GM23248 (cell line): ENCODE measurements around the gene EDN3. TPM values are rescaled to one million over a fixed set of nuclear protein-coding genes. Genes with fewer than 3 reads are reported as not detected.

ENCODE experiments used
- DNase-seq: peaks from one replicate; pipeline ENCODE4 v3.0.0-alpha.2; 2015
- H2AFZ ChIP-seq: fragments of 200-600 bp; sonication (generic); 2 replicates; pipeline ENCODE4 v1.6.1; 2016; ENCODE audit warnings: antibody characterized with exemption
- H3F3A ChIP-seq: fragments of 200-600 bp; sonication (generic); 2 replicates; pipeline ENCODE4 v1.6.1; 2016; ENCODE audit warnings: mild to moderate bottlenecking, antibody characterized with exemption, mixed run types; ENCODE audit not compliant: insufficient read depth
- H3K27ac ChIP-seq: fragments of 200-600 bp; sonication (generic); 2 replicates; pipeline ENCODE4 v1.5.1; 2016; ENCODE audit warnings: mild to moderate bottlenecking
- H3K27me3 ChIP-seq: fragments of 200-600 bp; sonication (generic); replicated peaks from 2 replicates; pipeline ENCODE4 v1.6.1; 2016; ENCODE audit warnings: mild to moderate bottlenecking; ENCODE audit not compliant: insufficient read depth
- H3K36me3 ChIP-seq: fragments of 200-600 bp; sonication (generic); 2 replicates; pipeline ENCODE4 v1.6.1; 2016; ENCODE audit warnings: low read depth, mild to moderate bottlenecking
- H3K4me1 ChIP-seq: fragments of 200-600 bp; sonication (generic); 2 replicates; pipeline ENCODE4 v1.6.1; 2016; ENCODE audit warnings: mild to moderate bottlenecking; ENCODE audit not compliant: insufficient read depth
- H3K4me2 ChIP-seq: fragments of 200-600 bp; sonication (generic); one replicate; pipeline ENCODE4 v1.6.1; 2016; ENCODE audit warnings: mild to moderate bottlenecking; ENCODE audit not compliant: unreplicated experiment
- H3K4me3 ChIP-seq: fragments of 200-600 bp; sonication (generic); 2 replicates; pipeline ENCODE4 v1.5.1; 2016; ENCODE audit warnings: mild to moderate bottlenecking
- H3K79me2 ChIP-seq: fragments of 200-600 bp; sonication (generic); 2 replicates; pipeline ENCODE4 v1.6.1; 2016; ENCODE audit warnings: mild to moderate bottlenecking; ENCODE audit not compliant: insufficient read depth
- H3K9ac ChIP-seq: fragments of 200-600 bp; sonication (generic); 2 replicates; pipeline ENCODE4 v1.6.1; 2016; ENCODE audit warnings: mild to moderate bottlenecking
- H3K9me2 ChIP-seq: fragments of 200-600 bp; sonication (generic); 2 replicates; pipeline ENCODE4 v1.6.1; 2016; ENCODE audit warnings: mixed run types, mild to moderate bottlenecking, moderate library complexity; ENCODE audit not compliant: insufficient read depth
- H3K9me3 ChIP-seq: fragments of 200-600 bp; sonication (generic); one replicate; pipeline ENCODE4 v1.6.1; 2017; ENCODE audit warnings: low read depth
- H4K20me1 ChIP-seq: fragments of 200-600 bp; sonication (generic); 2 replicates; pipeline ENCODE4 v1.6.0; 2016; ENCODE audit not compliant: insufficient read depth
- EZH2 ChIP-seq: fragments of 200-600 bp; sonication (generic); IDR thresholded peaks from 2 replicates; pipeline ENCODE4 v1.6.1; 2018; ENCODE audit warnings: antibody characterized with exemption, mild to moderate bottlenecking; ENCODE audit not compliant: insufficient read depth, poor library complexity, severe bottlenecking
- EZH2phosphoT487 ChIP-seq: fragments of 200-600 bp; sonication (generic); IDR thresholded peaks from 2 replicates; pipeline ENCODE4 v1.6.1; 2018; ENCODE audit warnings: antibody characterized with exemption, moderate library complexity, mild to moderate bottlenecking, low read depth; ENCODE audit not compliant: insufficient read depth
- WGBS, 2 experiments: methylation state at CpG; one replicate each; pipeline ENCODE4 v1.1.6; 2015 to 2017; ENCODE audit warnings: low lambda C conversion rate in 2 of 2, low coverage in 1 of 2; ENCODE audit errors: missing lambda C conversion rate in 2 of 2; 5-methylcytosine and 5-hydroxymethylcytosine counted together
- in situ Hi-C: fragments of 300-500 bp; cut with MboI; formaldehyde crosslinking; loops from 2 replicates; pipeline ENCODE4 v1.15.0; 2020
- polyA plus RNA-seq: library from polyadenylated mRNA; unstranded; fragments of >200 nt; fragmentation: Nextera tagmentation; extraction: Ambion mirVana; gene quantifications from 2 replicates; pipeline ENCODE4 v1.2.1, GENCODE V29; 2016
- total RNA-seq: library from RNA; depleted of rRNA; stranded (reverse); fragments of >200 nt; shearing (Covaris generic); gene quantifications from 2 replicates; pipeline ENCODE4 v1.2.3, GENCODE V29; 2014

Gene EDN3
- total and polyA plus RNA-seq, 2 experiments from 2014 or later = not detected

DNA sequence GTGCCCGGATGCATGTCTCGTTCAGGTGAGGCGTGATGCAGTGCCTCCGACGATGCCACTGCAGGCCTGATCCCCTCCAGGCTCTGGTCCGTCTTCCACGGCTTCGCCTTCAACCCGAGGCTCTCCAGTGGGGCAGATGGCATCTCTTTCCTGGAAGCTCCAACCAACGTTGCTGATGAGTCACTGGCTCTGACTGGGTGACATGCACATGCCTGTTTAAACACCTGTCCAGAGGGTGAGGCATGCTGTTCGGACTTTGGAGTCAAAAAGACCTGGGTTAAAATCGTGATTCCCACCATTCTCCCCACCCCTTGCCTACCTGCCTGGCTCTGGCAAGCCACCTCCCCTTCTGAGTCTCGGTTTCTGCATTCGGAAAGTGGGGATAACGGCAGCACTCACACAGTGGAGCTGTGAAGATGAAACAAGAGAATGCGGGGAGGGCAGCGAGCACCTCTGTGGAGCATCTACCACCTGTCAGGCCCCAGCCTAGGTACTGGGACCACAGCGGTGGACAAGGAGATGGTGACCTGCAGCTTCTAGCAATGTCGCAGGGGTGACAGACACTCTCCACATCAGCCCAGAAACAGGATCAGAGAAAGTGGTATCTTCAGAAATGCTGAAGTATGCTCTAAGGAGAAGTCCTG, 8.5 kb upstream of the EDN3 start:
- H3K27ac ChIP-seq = no peak overlapping the region
- no peak overlapping the region for H3K4me2 ChIP-seq
- no peaks in the 10 kb centered on the region for H3K36me3 ChIP-seq
- DNase-seq = no peak
- H4K20me1 ChIP-seq = no peaks in the 10 kb centered on the region
- in situ Hi-C loops = no loop called here
- no peaks in the 10 kb centered on the region for H3K9me2 ChIP-seq
- H3F3A ChIP-seq = no peaks in the 10 kb centered on the region
- no peak for TF ChIP-seq EZH2
- no peak for TF ChIP-seq EZH2phosphoT487
- no peak overlapping the region for H3K4me3 ChIP-seq
- no peak overlapping the region for H2AFZ ChIP-seq
- no peaks in the 10 kb centered on the region for H3K4me1 ChIP-seq
- H3K9ac ChIP-seq = no peak overlapping the region
- no peaks in the 10 kb centered on the region for H3K79me2 ChIP-seq
- H3K27me3 ChIP-seq = no peaks in the 10 kb centered on the region
- H3K9me3 ChIP-seq = no peaks in the 10 kb centered on the region
- WGBS, 2 experiments = 62 to 63% methylated on average over 19 of the region's 19 CpGs

DNA sequence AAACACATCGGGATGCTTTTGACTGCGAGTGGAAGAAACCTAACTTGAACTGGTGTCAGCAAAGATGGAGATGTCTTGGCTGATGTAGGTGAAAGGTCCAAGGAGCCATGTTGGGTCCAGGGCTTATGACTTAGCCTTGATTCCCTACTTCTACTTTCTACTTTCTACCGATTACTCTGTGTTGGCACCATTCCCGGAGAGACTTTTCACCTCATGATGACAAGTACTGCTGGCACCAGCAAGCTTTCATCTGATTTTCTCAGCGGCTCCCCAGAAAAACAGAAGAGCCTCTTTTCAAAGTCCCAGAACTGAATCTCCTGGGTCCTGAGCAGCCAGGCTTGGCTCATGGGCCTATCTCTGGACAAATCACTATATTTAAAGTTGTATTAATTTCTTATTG, 4.9 kb upstream of the EDN3 start:
- no peaks in the 10 kb centered on the region for H3K4me1 ChIP-seq
- H3K4me3 ChIP-seq = no peak overlapping the region
- no peaks in the 10 kb centered on the region for H3F3A ChIP-seq
- WGBS, 2 experiments = 21 to 26% methylated on average over 5 of the region's 5 CpGs
- no peaks in the 10 kb centered on the region; the same call in 1 of the 2 replicates for H3K27me3 ChIP-seq
- no peaks in the 10 kb centered on the region for H3K79me2 ChIP-seq
- no peak overlapping the region for H3K4me2 ChIP-seq
- in situ Hi-C loops = no loop called here
- no peaks in the 10 kb centered on the region for H3K36me3 ChIP-seq
- H4K20me1 ChIP-seq = no peaks in the 10 kb centered on the region
- H2AFZ ChIP-seq = no peak overlapping the region
- no peak overlapping the region for H3K27ac ChIP-seq
- no peaks in the 10 kb centered on the region for H3K9me3 ChIP-seq
- H3K9ac ChIP-seq = no peak overlapping the region
- no peak for TF ChIP-seq EZH2
- no peak for TF ChIP-seq EZH2phosphoT487
- no peaks in the 10 kb centered on the region for H3K9me2 ChIP-seq
- DNase-seq = no peak

DNA sequence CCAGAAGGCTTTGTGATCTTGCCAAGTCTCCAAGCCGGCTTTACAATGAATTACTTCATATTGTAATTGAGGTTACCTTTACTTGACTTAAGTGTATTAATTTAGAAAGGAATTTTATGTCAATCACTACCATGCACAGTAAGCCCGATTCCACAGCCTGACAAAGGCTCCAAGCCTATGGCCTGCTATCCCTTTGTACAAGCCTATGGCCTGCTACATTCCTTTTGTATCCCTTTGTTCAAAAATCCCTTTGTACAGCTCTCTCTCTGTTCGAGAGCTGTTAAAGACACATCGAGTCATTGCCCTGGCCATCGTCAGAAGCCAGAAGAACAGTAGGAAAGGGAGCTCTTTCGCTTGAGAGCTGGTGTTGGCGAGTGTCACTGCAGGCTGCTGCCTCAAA, 2.7 kb upstream of the EDN3 start:
- no peaks in the 10 kb centered on the region for H3K9me3 ChIP-seq
- no peak overlapping the region for H3K4me3 ChIP-seq
- H3K4me1 ChIP-seq = no peaks in the 10 kb centered on the region
- H3F3A ChIP-seq = no peaks in the 10 kb centered on the region
- H3K27ac ChIP-seq = no peak overlapping the region
- no peak for DNase-seq
- WGBS, 2 experiments = 35 to 37% methylated on average over 7 of the region's 7 CpGs
- H2AFZ ChIP-seq = no peak overlapping the region
- H3K79me2 ChIP-seq = no peaks in the 10 kb centered on the region
- in situ Hi-C loops = no loop called here
- H3K4me2 ChIP-seq = no peak overlapping the region
- H3K9me2 ChIP-seq = no peaks in the 10 kb centered on the region
- H3K36me3 ChIP-seq = no peaks in the 10 kb centered on the region
- H3K27me3 ChIP-seq = peaks cover 3% of the 10 kb centered on the region
- TF ChIP-seq EZH2 (no peak), EZH2phosphoT487 (no peak)
- no peaks in the 10 kb centered on the region for H4K20me1 ChIP-seq
- no peak overlapping the region for H3K9ac ChIP-seq

DNA sequence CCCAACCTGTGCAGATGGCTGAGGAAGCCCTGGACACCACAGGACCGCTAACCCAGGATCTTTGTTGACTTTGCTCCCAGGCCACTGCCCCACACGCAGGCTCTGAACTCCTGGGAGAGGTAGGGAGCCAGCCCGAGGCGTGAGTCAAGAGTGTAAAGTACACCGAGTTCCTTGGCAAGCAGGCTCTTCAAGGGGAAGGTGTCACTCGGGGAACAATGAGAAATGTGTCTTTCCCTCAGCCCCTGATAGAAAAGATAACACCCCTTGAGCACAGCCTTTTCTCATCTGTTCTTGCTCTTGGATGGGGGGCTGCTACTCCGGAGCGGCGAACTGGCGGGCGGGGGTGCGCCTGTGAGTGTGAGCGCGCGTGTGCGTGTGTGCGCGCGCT, 472 bp upstream of the EDN3 start:
- H4K20me1 ChIP-seq = no peaks in the 10 kb centered on the region
- TF ChIP-seq EZH2 = no peak
- TF ChIP-seq EZH2phosphoT487 = no peak
- no peak overlapping the region for H3K9ac ChIP-seq
- no peaks in the 10 kb centered on the region for H3K9me2 ChIP-seq
- no peak overlapping the region for H3K4me2 ChIP-seq
- H2AFZ ChIP-seq = no peak overlapping the region
- H3K4me1 ChIP-seq = no peaks in the 10 kb centered on the region
- 7 to 12% methylated on average over 18 to 19 of the region's 19 CpGs for WGBS, 2 experiments
- in situ Hi-C loops = no loop called here
- no peaks in the 10 kb centered on the region for H3K9me3 ChIP-seq
- no peak for DNase-seq
- H3K79me2 ChIP-seq = no peaks in the 10 kb centered on the region
- no peaks in the 10 kb centered on the region for H3F3A ChIP-seq
- H3K27me3 ChIP-seq = peaks cover 3% of the 10 kb centered on the region
- H3K4me3 ChIP-seq = no peak overlapping the region
- H3K27ac ChIP-seq = no peak overlapping the region
- H3K36me3 ChIP-seq = no peaks in the 10 kb centered on the region
